Measurements from ENCODE around the gene SPATA9. TPM values are rescaled to one million over a fixed set of nuclear protein-coding genes. Genes with fewer than 3 reads are reported as not detected.

The SPATA9 gene
- total and polyA plus RNA-seq, 9 of the 15 experiments (the other 6 are each of a cell fraction or from before 2014, with no cell fraction given) = 0.16 to 5.5 (median 0.39) TPM; not detected in 3

DNA sequence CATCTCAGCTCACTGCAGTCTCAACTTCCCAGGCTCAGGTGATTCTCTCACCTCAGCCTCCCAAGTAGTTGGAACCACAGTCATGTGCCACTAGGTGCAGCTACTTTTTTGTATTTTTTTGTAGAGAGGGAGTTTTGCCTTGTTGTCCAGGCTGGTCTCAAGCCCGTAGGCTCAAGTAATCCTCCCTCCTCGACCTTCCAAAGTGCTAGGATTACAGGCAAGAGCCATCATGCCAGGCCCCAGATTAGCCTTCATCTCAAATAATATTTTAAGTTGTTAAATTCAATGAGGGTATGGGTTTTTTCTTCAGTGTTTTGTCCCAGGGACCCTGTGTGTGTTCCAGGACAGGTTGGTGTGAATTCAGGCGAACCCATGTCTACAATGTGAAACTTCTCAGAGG is 48.7 kb downstream of the SPATA9 start:
- ChIA-PET CTCF (ENCODE audit: low intra/inter-chr PET ratio) (no interaction called here), POLR2A (no interaction called here)
- in situ Hi-C loops (cut with MboI) (loop anchor here (25.0 kb wide), 1 partner anchor 703 kb away; no protein-coding TSS in a partner anchor), intact Hi-C loops (cut with micrococcal nuclease) (no loop called here)
- Histone ChIP-seq H3K9me1 (ENCODE audit: control insufficient read depth, insufficient read depth, low read length) (no peaks in the 10 kb centered on the region), H2AFZ (ENCODE audit: low read depth, low read length) (no peak overlapping the region), H3K27me3 (ENCODE audit: control insufficient read depth in 2 of 2, insufficient read depth in 2 of 2, low read length in 2 of 2) (no peaks in the 10 kb centered on the region), H4K20me1 (replicated peaks; ENCODE audit: control insufficient read depth, insufficient read depth, low read length) (no peaks in the 10 kb centered on the region), H3K27ac (ENCODE audit: extremely low read depth, low read depth, low read length) (no peak overlapping the region), H3K9me3 (replicated peaks; ENCODE audit: control insufficient read depth, insufficient read depth, low read depth, low read length) (no peaks in the 10 kb centered on the region), H3K4me2 (ENCODE audit: insufficient read depth, low read length) (no peak overlapping the region), H3K36me3 (ENCODE audit: control insufficient read depth, insufficient read depth, low read length) (no peaks in the 10 kb centered on the region), H3K9ac (ENCODE audit: insufficient read depth in 1 of 2, low read depth in 2 of 2, low read length in 2 of 2) (no peak overlapping the region), H3K79me2 (ENCODE audit: control insufficient read depth, insufficient read depth, low read length) (no peaks in the 10 kb centered on the region), H3K4me1 (replicated peaks in 1 of 2; ENCODE audit: control insufficient read depth in 2 of 2, insufficient read depth in 2 of 2, low read length in 2 of 2) (peaks cover 0 to 13% of the 10 kb centered on the region in 2 experiments; a peak in 4 of 5 replicates), H3K4me3 (no peak overlapping the region)
- ATAC-seq (no peak), FAIRE-seq (no peak), DNase-seq (ENCODE audit: extremely low read depth in 1 of 4, low spot score in 3 of 4) (no peak)
- 72% methylated on average over 3 of the region's 3 CpGs for WGBS (ENCODE audit: insufficient coverage, low coverage, missing lambda C conversion rate)
- no peak for TF ChIP-seq SRSF1 (IDR thresholded peaks at IDR 0.05; ENCODE audit: low read depth, low read length)
- TF ChIP-seq ZNF140 (CRISPR knock-in tag; IDR thresholded peaks at IDR 0.05) = no peak
- no peak for TF ChIP-seq MED1 (CRISPR knock-in tag; IDR thresholded peaks at IDR 0.05; ENCODE audit: borderline replicate concordance)
- no peak for TF ChIP-seq BRCA1 (IDR thresholded peaks at IDR 0.05)
- no peak for TF ChIP-seq BRCA1 (CRISPR knock-in tag; IDR thresholded peaks at IDR 0.05)
- TF ChIP-seq CBFB (CRISPR knock-in tag; IDR thresholded peaks at IDR 0.05) = no peak
- no peak for TF ChIP-seq CHD1 (IDR thresholded peaks at IDR 0.05; ENCODE audit: low read length)
- no peak for TF ChIP-seq ZNF785 (CRISPR knock-in tag; IDR thresholded peaks at IDR 0.05)
- TF ChIP-seq BRF1 (IDR thresholded peaks at IDR 0.05; ENCODE audit: borderline replicate concordance, extremely low read depth, insufficient read length) = no peak
- TF ChIP-seq RBM22 (IDR thresholded peaks at IDR 0.05; ENCODE audit: low read depth, low read length, poor library complexity, severe bottlenecking) = no peak
- no peak for TF ChIP-seq ZBTB12 (CRISPR knock-in tag; IDR thresholded peaks at IDR 0.05)
- no TSS peak for BruUV-seq (replicated peaks)
